HepG2 (cell line): Measurements from ENCODE around the gene GALNT15.

Source experiments
- ASH2L ChIP-seq: fragments of 300-600, 200-600 bp; sonication (generic); IDR thresholded peaks from 2 replicates; pipeline ENCODE4 v1.7.0; 2017; ENCODE audit warnings: low read depth, mild to moderate bottlenecking, moderate library complexity, mixed read lengths, low read length; ENCODE audit not compliant: insufficient read length
- ATAD3A ChIP-seq: sonication (generic); formaldehyde crosslinking; IDR thresholded peaks from 2 replicates; pipeline ENCODE4 v1.4.0; 2020; ENCODE audit warnings: missing genetic modification reagents
- CBFB ChIP-seq: sonication (generic); formaldehyde crosslinking; IDR thresholded peaks from 2 replicates; pipeline ENCODE4 v1.4.0; 2020; ENCODE audit warnings: missing genetic modification reagents
- CHCHD3 ChIP-seq: sonication (generic); formaldehyde crosslinking; IDR thresholded peaks from 2 replicates; pipeline ENCODE4 v1.8.0; 2022; ENCODE audit warnings: mild to moderate bottlenecking, missing genetic modification reagents, moderate library complexity
- EZH2 ChIP-seq: conservative IDR thresholded peaks from 2 replicates; pipeline ENCODE4 v1.6.1; 2012; ENCODE audit warnings: mild to moderate bottlenecking, low read depth, low read length, moderate library complexity
- PRDM10 ChIP-seq: sonication (generic); formaldehyde crosslinking; IDR thresholded peaks from 2 replicates; pipeline ENCODE4 v1.4.0; 2020; ENCODE audit warnings: low read depth, missing genetic modification reagents
- RAD21 ChIP-seq: fragments of 450-650 bp; formaldehyde crosslinking; IDR thresholded peaks from 2 replicates; pipeline ENCODE4 v1.5.0; 2020; ENCODE audit warnings: mild to moderate bottlenecking
- ZNF260 ChIP-seq: sonication (generic); formaldehyde crosslinking; IDR thresholded peaks from 2 replicates; pipeline ENCODE4 v1.4.0; 2020; ENCODE audit warnings: missing genetic modification reagents, low read depth, mild to moderate bottlenecking, borderline replicate concordance
- ZNF709 ChIP-seq: sonication (generic); formaldehyde crosslinking; IDR thresholded peaks from 2 replicates; pipeline ENCODE4 v1.5.0; 2020; ENCODE audit warnings: mild to moderate bottlenecking, missing genetic modification reagents
- TF ChIP-seq, protein P1 (sequence below): sonication (generic); formaldehyde crosslinking; IDR thresholded peaks from 2 replicates; pipeline ENCODE4 v1.5.0; 2020; ENCODE audit warnings: mild to moderate bottlenecking, missing genetic modification reagents, moderate library complexity

DNA sequence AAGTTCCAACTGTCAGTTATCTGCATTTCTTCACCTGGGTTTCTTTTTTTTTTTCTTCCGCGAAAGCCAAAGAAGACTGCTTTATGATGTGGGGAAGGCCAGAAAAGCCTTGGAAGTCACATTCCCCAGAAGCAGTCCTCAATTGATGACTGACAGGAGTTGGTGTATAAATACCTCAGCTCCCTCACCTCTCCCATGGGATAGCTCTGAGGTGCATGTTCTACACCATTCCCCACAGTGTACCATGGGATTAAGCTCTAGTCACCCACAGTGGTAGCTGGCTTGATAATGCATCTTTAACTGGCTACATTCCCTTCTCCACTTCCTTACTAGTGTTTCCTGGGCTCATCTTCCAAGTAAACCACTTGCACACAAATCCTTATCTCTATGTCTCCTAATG lies 59.8 kb downstream of the GALNT15 start:
- TF ChIP-seq ASH2L (no peak), ATAD3A (CRISPR knock-in tag) (no peak), ZNF260 (CRISPR knock-in tag) (no peak), PRDM10 (no peak), EZH2 (no peak), CBFB (CRISPR knock-in tag) (no peak), CHCHD3 (CRISPR knock-in tag) (no peak), RAD21 (CRISPR knock-in tag) (no peak), ZNF709 (CRISPR knock-in tag) (no peak)
- TF ChIP-seq, protein P1, sequence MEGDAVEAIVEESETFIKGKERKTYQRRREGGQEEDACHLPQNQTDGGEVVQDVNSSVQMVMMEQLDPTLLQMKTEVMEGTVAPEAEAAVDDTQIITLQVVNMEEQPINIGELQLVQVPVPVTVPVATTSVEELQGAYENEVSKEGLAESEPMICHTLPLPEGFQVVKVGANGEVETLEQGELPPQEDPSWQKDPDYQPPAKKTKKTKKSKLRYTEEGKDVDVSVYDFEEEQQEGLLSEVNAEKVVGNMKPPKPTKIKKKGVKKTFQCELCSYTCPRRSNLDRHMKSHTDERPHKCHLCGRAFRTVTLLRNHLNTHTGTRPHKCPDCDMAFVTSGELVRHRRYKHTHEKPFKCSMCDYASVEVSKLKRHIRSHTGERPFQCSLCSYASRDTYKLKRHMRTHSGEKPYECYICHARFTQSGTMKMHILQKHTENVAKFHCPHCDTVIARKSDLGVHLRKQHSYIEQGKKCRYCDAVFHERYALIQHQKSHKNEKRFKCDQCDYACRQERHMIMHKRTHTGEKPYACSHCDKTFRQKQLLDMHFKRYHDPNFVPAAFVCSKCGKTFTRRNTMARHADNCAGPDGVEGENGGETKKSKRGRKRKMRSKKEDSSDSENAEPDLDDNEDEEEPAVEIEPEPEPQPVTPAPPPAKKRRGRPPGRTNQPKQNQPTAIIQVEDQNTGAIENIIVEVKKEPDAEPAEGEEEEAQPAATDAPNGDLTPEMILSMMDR: no peak
